GM18498 (cell line): ENCODE data around the gene PDSS1.

Experiments used
- ATAC-seq: cut with Tn5 transposase; IDR thresholded peaks from one replicate; pipeline ENCODE4 v1.9.1; 2021; ENCODE audit warnings: mild to moderate bottlenecking, moderate library complexity; ENCODE audit not compliant: unreplicated experiment

Gene PDSS1

GRCh38 chr10:26790221-26790995 is 92.9 kb downstream of the PDSS1 start:
- ATAC-seq = no peak

- no peak for ATAC-seq
These were observed 95.4 kb downstream of the PDSS1 start for GRCh38 chr10:26792758-26793495.
